ENCODE results near the gene KATNIP.

DNA sequence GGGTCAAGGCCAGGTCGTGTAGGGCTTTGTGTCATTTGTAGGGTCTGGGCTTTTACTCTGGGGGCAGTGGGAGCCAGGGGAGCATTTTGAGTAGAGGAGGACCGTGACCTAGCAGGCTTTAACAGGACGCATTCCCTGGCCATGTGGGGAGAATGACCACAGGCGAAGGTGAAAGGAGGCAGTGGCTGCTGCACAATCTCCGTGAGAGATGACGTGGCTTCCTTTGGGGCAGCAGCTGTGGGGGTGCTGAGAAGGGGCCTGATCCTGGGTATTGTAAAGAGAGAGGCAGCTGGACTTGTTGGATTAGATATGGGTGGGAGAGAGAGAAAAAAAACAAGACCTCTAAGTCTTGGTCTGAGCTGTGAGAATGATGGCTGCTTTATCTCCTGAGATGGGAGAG lies 46.0 kb downstream of the KATNIP start:
- TF ChIP-seq, protein P1, sequence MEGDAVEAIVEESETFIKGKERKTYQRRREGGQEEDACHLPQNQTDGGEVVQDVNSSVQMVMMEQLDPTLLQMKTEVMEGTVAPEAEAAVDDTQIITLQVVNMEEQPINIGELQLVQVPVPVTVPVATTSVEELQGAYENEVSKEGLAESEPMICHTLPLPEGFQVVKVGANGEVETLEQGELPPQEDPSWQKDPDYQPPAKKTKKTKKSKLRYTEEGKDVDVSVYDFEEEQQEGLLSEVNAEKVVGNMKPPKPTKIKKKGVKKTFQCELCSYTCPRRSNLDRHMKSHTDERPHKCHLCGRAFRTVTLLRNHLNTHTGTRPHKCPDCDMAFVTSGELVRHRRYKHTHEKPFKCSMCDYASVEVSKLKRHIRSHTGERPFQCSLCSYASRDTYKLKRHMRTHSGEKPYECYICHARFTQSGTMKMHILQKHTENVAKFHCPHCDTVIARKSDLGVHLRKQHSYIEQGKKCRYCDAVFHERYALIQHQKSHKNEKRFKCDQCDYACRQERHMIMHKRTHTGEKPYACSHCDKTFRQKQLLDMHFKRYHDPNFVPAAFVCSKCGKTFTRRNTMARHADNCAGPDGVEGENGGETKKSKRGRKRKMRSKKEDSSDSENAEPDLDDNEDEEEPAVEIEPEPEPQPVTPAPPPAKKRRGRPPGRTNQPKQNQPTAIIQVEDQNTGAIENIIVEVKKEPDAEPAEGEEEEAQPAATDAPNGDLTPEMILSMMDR (IDR thresholded peaks at IDR 0.05): no peak
- no peak for TF ChIP-seq ZFX (IDR thresholded peaks at IDR 0.05; ENCODE audit: borderline replicate concordance)

All from 22Rv1 (cell line).